NCI-H128 (cell line): ENCODE measurements around the gene TXNL4A.
A peak's percentile ranks its signal among the peaks of the same experiment; 100 is the strongest.
"Not testable (repeated sequence)": the region's sequence is repeated elsewhere in the genome, so short reads cannot be mapped to it uniquely, and the experiment has no call there.

Experiments
- DNase-seq: peaks from one replicate; lab custom pipeline; 2025; ENCODE audit not compliant: unreplicated experiment; lab: John Stamatoyannopoulos, UW

Gene TXNL4A, protein sequence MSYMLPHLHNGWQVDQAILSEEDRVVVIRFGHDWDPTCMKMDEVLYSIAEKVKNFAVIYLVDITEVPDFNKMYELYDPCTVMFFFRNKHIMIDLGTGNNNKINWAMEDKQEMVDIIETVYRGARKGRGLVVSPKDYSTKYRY

DNA sequence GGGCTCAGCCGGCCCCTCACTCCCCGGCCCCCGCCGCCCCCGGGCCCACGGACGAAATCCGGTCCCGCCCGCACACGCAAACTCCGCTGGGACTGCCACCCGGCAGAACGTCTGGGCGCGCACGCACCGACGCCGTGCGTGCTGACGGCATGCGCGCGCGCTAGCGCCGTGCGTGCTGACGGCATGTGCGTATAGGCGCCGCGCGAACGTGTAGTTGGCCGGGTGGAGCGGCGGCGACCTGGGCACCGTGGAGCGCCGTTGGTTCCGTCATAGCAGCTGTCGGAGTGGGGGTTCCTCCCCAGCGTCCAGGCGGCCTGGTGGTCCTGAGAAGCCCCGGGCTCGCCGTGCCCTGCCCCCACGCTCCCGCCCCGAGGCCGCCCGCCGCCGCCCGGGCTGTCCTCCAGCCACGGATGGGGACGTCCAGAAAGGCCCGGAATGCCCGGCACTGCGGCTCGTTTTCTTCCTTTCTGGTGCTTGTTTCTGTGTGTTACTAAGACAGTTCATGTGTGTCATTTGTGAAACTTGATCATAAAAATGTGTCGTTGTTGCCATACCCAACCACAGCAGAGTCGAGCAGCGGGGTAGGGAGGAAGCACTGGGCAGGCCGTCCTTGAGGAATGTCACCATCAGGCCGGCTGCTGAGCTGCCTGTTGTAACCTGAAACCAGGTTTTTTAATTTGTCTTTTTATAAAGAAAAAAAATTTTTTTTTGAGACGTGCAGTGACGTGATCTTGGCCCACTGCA lies at the start of gene TXNL4A:
Gene TXNL4A, minus strand, starts transcription at position 113 of the 744 bp plus-strand sequence. CDS start 171 bp downstream, outside the sequence.
- DNase-seq: peak; percentile 68

DNA sequence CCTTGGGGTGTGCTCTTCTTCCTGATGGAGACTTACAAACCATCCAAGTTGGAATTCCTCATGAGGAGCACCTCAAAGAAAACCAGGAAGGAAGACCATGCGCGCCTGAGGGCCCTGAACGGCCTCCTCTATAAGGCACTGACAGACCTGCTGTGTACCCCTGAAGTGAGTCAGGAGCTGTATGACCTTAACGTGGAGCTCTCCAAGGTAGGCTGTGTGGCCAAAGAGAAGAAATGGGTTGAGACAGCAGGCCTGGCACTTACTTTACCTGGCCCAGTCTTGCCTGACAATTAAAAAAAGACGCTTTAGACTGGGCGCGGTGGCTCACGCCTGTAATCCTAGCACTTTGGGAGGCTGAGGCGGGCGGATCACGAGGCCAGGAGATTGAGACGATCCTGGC lies 48.9 kb upstream of the TXNL4A start:
- DNase-seq: no peak

DNA sequence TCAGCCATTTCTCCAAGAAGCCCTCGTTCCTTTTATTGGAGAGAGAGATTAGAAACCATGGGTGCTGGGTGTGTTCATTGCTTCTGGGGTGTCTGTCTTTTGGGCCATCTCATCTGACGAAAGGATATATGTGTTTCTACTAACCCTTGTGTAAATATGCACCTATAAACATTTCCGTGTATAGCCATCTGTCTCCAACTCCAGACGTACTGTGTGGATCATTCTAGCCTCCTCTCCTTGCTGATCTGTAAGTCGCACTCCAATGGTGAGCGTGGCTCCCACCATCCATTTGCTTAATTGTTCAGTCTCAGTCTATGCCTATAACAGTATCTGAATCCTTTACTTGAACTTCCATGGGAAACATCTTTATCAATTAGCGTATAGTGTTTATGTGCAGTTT lies 47.6 kb upstream of the TXNL4A start:
- DNase-seq: no peak

DNA sequence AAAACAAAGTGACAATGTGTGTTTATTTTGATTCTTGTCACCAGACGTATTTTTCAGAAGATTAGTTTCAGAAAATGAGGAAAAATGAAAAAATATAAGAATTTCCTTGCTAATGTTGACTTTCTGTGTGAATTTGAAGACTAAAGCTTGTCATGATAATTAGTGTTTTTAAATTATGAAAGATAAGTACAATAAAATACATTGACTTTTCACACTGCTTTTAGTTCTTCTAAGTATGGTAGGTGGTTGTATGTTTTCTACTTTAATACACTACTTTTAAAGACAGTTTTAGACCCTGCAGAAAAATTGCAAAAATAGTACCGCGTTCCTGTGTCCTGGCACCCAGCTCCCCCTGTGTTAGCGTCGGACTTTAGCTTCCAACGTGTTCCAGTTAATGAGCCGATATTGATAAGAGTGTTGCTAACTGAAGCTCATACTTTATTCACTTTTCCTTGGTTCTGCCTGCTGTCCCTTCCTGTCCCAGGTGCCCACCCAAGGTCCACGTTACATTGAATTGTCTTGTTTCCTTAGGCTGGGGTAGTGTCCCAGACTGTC lies 46.6 kb upstream of the TXNL4A start:
- DNase-seq: no peak

DNA sequence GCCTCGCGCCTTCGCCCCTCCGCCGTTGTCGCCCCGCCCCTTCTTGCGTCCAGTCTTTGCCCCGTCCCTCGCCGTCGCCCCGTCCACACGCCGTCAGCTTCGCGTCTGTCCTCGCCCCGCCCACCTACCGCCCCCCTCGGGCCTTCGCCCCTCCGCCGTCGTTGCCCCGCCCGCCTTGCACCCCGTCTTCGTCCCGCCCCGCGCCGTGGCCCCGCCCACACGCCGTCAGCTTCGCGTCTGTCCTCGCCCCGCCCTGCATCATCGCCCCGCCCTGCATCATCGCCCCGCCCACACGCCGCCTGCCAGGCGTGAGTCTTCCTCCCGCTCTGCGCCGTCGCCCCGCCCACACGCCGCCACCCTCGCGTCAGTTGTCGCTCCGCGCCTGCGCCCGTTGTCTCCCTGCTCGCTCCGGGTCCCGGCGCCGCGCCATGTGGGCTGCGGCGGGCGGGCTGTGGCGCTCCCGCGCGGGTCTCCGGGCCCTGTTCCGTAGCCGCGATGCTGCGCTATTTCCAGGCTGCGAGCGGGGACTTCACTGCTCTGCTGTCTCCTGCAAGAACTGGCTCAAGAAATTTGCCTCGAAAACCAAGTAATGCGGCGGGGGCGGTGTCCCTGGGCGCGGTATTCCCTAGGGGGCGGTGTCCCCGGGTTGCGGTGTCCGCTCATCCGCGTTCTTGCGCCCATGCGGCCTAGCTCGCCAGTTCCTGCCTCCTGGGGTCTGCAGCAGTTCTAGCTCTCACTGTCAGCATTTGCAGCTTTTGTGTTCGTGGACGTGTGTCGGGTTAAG lies 45.9 kb upstream of the TXNL4A start, which contains the start of gene RBFA:
Gene RBFA, plus strand, starts transcription at position 367 of the 784 bp plus-strand sequence. Its CDS starts 62 bp downstream, at position 429.
- DNase-seq: peak; percentile 100

DNA sequence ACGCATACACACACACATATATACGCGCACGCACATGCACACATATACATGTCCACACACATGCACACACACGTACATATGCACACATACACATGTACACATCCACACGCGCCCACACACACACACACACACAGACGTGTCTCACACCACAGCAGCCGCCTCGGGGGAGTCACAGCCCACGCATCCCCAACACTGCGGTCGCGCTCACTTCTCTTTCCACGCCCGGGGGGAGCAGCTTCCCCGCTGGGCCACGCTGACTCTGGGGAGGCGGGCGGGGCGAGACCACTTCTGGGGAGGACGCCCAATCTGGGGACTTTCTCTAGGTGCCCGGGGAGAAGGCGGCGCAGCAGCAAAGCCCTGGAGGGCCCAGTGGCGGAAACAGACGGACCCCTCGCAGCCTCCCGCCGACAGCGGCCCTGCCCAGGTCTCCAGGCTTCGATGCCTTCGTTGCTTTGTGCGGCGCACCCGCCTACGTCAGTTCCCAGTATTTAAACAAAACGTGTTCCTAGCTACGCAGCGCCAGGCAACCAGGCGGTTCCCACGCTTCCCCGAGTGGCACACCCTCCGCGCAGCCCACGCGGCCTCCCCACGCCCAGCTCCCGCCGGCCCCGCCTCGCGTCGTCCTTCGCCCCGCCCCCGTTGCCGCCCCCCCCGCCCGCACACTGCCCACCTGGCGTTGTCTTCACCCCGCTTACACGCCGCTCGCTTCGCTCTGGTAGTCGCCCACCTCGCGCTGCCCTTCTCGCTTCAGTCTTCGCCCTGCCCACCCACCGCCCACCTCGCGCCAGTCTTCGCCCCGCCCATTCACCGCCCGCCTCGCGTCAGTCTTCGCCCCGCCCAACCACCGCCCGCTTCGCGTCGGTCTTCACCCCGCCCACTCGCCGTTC lies 45.1 kb upstream of the TXNL4A start:
- DNase-seq: no peak

DNA sequence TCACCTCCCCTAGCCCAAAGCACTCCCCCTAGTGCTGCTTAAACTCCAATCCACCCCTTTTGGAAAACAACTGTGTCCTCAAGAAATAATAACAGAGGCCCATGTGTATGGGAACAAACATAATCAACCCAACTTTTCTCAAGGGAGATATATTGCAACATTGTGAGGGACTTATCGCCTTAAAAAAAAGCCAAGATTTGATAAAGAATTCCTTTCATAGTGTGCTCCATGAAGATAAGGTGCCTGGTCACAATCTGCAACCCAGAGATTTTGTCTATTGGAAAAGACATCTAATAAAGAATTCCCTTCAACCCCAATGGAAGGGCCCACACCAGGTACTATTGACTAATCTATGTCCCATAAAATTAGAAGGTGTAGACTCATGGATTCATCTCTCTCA lies 41.3 kb upstream of the TXNL4A start:
- DNase-seq: no peak

DNA sequence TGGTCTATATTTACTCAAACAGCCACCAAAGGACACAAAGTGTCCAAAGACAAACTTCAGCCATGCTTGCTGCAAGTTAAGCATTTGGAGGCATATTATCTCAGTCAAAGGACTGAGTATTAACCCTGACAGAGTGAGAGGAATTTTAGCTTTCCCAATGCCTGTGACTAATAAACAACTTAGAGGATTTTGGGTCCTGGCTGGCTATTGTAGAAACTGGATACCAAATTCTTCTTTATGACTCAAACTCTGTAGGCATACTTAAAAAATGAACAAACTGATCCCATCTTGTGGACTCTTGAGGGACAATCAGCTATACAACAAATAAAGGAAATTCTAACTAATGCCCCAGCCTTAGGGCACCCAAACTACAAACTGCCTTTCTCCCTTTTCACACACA lies 39.4 kb upstream of the TXNL4A start:
- not testable (repeated sequence) for DNase-seq

DNA sequence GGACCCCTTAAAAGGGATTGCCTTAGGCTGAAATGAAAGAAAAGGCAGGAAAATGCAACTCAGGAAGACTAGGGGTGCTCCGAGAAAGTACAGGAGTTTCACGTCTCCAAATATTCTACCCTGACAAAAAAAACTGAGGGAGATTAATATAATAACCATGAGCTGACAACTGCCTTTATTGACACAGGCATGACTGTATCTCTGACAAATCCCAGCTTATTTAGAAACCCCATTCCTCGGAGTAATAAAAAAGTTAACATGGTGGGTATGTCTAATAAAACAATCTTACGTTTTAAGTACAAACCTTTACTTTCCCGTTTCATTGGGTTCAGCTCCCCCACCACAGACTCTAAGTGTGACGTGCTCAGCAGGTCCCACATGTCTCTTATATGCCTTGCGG lies 38.0 kb upstream of the TXNL4A start:
- DNase-seq: no peak

DNA sequence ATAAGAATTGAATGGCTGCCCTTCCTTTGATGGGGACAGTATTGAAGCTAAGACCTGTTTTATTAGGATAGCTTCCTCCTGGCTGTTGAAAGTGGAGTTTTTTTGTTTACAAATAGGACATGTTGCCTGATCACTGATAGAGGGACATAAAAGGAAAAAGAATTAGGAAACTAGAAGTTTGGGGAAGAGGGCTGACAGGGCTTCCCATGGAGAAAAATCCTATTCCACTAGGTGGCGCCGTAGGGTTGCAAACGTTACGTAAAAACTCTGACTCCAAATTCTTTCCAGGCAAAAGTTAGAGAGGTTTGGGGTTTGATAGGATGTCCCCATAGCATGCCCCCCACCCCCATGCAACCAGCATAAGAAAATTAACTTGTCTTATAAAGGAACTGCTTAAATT lies 34.8 kb upstream of the TXNL4A start:
- no peak for DNase-seq

DNA sequence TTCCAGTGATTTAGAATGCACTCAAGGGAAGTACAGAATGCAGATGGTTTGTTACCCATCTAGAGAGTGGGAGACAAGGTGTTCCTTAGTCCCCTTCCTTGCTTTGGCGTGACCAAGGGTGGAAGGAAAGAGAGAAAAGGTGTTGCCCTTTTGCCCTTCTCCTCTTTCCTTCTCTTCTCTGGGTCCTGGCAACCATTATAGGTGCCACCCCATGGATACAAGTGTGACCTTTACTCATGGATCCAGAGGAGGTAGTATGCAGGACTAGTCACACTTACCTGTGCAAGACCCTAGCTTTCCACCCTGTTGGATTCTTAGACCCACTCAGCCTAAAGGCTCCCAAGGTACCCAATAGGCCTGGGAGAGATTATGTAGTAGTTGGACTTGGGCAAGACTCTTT lies 34.2 kb upstream of the TXNL4A start:
- no peak for DNase-seq

DNA sequence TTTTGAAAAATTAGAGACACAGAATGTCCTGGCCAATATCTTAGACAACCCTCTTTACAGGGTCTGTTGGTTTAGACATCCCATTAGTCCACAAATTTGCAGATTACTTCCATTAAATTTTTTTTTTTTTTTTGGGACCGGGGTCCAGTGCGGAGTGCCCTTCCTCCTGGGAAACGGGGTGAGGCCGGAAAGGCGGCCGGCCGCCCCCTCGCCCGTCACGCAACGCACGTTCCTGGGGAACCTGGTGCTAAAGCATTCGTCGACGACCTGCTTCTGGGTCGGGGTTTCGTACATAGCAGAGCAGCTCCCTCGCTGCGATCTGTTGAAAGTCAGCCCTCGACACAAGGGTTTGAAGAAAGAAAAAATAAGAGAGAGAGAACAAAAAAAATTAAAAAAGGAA lies 24.4 kb upstream of the TXNL4A start:
- no peak for DNase-seq

DNA sequence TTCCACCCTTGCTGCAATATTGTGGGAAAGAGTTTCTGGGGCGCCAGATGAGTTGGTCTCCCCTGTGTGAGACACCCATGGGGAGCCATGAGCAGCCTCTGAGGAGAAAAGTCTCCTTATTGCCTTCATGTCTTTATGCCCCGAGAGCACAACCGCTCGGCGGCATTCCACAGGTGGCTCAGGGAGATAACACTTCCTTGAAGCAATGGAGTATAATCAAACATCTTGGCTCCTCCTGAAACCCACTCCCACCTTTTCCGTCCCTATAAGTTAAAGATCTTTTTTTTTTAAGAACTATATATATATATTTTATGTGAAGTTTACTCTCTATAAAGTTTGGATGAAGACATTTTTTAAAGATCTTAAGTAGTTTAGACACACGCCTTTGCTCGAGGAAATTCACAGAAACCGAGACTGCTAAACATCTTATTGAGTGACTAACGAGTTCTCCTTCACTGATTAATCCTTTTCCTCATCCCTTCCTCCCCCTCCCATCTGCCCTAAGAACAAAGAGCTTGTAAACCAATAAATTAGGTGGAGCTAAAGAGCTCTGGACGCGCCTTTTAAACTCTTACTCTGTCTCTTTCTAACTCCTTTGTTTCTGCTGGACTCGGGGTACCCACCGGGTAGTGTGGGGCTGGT lies 23.3 kb upstream of the TXNL4A start:
- DNase-seq: not testable (repeated sequence)

DNA sequence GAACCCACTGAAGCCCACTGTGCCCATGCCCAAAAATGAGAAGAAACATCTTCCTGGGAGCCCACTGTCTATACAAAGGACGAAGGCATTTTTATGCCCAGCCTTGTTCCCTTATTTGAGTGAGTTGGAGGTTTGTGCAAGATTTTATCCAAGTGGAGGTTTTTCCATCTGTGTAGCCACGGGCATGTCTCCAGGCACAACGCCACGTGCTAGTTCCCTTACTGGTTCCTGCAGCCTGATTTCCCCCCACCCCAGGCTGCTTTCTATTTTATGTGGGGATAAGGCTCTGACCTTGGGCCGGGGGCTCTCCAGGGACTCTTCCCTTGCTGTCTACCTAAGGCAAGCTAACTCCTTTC lies 22.2 kb upstream of the TXNL4A start:
- DNase-seq: no peak

DNA sequence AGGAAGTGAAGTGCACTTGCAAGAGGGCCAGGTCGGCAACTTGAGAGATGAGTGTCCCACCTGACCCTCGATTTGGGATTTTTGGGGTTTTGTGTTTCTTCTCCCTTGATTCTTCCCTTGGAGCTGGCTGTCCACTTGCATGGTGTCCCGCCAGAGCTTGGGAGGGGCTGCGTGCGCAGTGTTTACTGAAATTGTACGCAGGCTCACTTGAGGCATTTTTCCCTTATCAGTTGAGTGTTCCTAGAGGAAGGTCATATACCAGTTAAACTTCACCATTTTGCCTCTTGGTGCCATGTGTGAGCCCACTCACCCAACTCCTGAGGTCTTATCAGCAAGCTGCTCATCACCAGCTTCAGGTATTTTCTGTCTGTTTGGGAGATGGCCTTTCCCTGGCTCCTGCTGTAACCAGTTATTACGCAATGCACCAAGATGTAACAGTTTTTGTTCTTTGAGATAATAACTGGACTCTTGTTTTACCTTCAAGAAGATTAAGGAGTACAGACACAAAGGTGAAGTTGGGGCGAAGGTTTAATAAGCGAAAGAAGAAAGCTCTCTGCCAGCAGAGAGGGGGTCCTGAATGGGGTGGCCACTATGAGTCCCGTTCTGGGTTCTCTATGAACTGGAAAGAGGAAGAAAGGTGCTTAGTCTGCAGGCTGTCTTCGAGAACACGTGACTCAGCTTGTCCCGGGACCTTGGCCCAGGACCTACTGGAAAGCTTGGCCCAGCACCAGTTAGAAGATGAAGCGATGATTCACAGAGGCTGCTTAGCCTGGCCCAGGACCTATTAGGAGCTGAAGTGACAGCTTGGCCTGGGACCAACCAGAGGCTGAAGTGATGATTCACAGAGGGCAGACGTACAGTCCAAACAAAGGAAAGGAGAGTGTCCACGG lies 21.5 kb upstream of the TXNL4A start:
- DNase-seq: no peak

DNA sequence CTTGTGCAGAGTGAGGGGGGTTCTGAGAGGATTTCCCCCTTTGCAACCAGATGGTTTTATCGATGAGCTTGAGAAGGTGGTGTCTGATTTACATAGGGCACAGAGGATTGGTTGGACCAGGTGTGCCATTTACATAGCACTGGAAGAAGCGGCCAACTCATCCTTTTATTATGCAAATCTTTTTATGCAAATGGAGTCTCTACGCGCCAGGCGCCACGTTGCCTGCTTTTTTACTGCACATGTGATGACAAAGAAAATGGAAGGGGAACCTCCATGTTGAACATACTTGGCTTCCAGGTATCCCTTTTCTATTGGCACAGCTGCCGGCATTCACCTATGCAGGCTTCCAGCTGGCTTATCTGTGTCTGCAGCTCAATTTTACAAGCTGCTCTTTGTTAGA lies 18.4 kb upstream of the TXNL4A start:
- DNase-seq: no peak

DNA sequence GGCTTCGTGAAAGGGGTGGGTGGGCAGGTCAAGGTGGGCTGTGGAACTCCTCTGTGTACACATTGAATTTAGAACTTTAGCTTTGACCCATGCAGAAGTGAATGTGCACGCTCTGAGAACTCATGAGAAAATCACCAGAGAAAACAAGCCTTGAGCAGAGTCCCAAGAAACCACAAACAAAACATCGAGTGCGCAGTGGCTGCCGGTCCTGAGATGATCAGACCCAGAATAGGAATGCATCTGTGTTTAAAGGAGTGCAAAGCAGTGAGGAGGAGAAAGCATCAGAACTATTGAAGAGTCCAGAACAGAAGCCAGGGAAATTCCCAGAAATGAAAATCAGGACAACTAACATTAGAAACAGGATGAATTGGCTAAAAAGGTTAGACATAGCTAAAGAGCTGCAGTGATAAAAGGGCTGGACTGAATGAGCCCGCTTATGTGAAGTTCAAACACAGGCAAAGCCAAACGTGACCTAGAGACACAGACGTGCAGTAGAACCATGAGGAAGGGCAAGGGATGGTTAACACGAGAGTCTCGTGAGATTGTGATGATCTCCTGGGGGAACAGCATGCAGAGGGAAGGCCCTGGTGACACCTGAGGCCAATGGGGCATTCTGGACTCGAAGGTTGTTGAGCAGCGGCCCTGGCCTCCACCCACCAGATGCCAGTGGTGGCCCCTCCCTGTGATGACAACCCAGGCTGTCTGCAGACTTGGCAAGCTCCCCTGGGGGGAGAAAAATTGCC lies 16.4 kb upstream of the TXNL4A start:
- no peak for DNase-seq

DNA sequence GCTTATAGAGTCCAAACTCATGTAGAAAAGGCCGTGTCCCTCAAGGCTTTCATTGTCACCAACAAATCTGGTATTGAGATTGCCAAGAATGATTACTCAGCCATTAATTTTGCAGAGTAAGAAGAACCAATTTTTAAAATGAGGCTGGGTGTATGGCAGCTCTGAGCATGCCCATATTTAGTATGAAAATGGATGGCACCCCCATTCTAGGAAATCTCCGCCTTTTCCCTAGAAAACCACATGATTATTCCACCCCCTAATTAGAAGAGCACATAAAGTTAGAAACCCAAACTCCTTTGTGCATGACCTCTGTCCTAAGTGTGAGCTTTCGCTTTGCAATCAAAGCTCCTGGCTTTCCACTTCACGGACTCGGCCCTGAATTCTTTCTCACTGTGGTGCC lies 14.1 kb upstream of the TXNL4A start:
- DNase-seq: no peak

DNA sequence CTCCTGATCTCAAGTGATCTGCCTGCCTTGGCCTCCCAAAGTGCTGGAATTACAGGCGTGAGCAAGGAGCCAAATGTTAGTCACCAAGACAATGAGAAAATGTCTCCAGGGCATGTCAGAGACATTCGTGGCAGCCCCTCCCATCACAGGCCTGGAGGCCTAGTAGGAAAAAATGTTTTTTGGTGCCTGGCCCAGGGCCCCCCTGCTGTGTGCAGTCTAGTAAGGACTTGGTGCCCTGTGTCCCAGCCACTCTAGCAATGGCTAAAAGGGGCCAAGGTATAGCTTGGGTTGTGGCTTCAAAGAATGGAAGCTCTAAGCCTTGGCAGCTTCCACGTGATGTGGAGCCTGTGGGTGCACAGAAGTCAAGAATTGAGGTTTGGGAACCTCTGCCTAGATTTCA lies 12.5 kb upstream of the TXNL4A start:
- no peak for DNase-seq
